Kidney (tissue), 14 donors: ENCODE data around the gene CAV1. TPM values are rescaled to one million over a fixed set of nuclear protein-coding genes. Genes with fewer than 3 reads are reported as not detected.
A peak's percentile ranks its signal among the peaks of the same experiment; 100 is the strongest.

Experiments
- DNase-seq, 5 donors: peaks; one replicate each; pipeline ENCODE4 v3.0.0-alpha.2; 2013 to 2020
- FAIRE-seq: peaks from 2 replicates; lab custom pipeline; 2012; peaks lifted over from hg19 to GRCh38; lab: Jason Lieb, UNC
- H3K27ac ChIP-seq, 2 donors: one replicate each; pipeline ENCODE4 v1.7.0; 2013; ENCODE audit warnings: low read depth in 2 of 2, low read length in 2 of 2, inconsistent platforms in 1 of 2
- H3K27me3 ChIP-seq: one replicate; pipeline ENCODE4 v1.7.1; 2013; ENCODE audit warnings: low read length, inconsistent platforms; ENCODE audit not compliant: control insufficient read depth, insufficient read depth
- H3K36me3 ChIP-seq, 3 donors: one replicate each; pipeline versions ENCODE4 v1.7.0 to v1.7.1; 2013; ENCODE audit warnings: low read length in 3 of 3, control low read depth in 1 of 3, inconsistent platforms in 1 of 3; ENCODE audit not compliant: insufficient read depth in 3 of 3, control insufficient read depth in 2 of 3
- H3K4me1 ChIP-seq, 3 donors: one replicate each; pipeline versions ENCODE4 v1.7.0 to v1.7.1; 2013; ENCODE audit warnings: low read length in 3 of 3, inconsistent platforms in 1 of 3, low read depth in 1 of 3; ENCODE audit not compliant: control insufficient read depth in 2 of 3, insufficient read depth in 2 of 3
- H3K4me3 ChIP-seq, 3 donors: one replicate each; pipeline versions ENCODE4 v1.7.0 to v1.8.1; 2013; ENCODE audit warnings: low read length in 3 of 3, control low read depth in 1 of 3, inconsistent platforms in 1 of 3
- H3K9ac ChIP-seq, 3 donors: one replicate each; pipeline versions ENCODE4 v1.7.0 to v1.7.1; 2013; ENCODE audit warnings: low read length in 3 of 3, control low read depth in 1 of 3, inconsistent platforms in 1 of 3
- H3K9me3 ChIP-seq, 3 donors: one replicate each; pipeline versions ENCODE4 v1.7.0 to v1.7.1; 2013; ENCODE audit warnings: low read length in 3 of 3, control low read depth in 1 of 3, inconsistent platforms in 1 of 3; ENCODE audit not compliant: control insufficient read depth in 2 of 3, insufficient read depth in 1 of 3
- intact Hi-C: fragments of 100-400 bp; cut with DNase I; formaldehyde crosslinking; loops from one replicate; pipeline ENCODE4 v1.11.1; 2022
- polyA plus RNA-seq: library from polyadenylated mRNA; stranded (reverse); fragments of 350-450 nt; fragmentation: Illumina TruSeq; extraction: RNeasy Lipid Tissue Mini Kit (QIAGEN cat#74804); gene quantifications from one replicate; pipeline ENCODE4 v1.2.3, GENCODE V29; 2014; ENCODE audit warnings: low read depth, low replicate concordance; ENCODE audit not compliant: insufficient read depth
- total RNA-seq: library from RNA; stranded (reverse); fragmentation: NEBNext Ultra II Directional; extraction: Animal tissue kit (Norgen Biotek cat#: 25700); gene quantifications from one replicate; pipeline ENCODE4 v1.2.1, GENCODE V29; 2021
- TF ChIP-seq, protein P1 (sequence below): IDR thresholded peaks from 3 replicates; pipeline ENCODE4 v1.5.1; 2012; ENCODE audit warnings: mild to moderate bottlenecking, moderate library complexity, borderline replicate concordance; ENCODE audit not compliant: insufficient read depth; ENCODE audit errors: extremely low read depth
- donor health status: control.
- donor health status: control.
- donor health status: control.
- donor health status: control.
- donor health status: control.
- donor health status: DM: yes; HTN: yes; CAD: no.
- donor health status: Normal renal cell carcinoma (clear cell type).

The CAV1 gene
- total and polyA plus RNA-seq, 2 donors from 2014 or later, result 15.7 to 67.2 TPM

DNA sequence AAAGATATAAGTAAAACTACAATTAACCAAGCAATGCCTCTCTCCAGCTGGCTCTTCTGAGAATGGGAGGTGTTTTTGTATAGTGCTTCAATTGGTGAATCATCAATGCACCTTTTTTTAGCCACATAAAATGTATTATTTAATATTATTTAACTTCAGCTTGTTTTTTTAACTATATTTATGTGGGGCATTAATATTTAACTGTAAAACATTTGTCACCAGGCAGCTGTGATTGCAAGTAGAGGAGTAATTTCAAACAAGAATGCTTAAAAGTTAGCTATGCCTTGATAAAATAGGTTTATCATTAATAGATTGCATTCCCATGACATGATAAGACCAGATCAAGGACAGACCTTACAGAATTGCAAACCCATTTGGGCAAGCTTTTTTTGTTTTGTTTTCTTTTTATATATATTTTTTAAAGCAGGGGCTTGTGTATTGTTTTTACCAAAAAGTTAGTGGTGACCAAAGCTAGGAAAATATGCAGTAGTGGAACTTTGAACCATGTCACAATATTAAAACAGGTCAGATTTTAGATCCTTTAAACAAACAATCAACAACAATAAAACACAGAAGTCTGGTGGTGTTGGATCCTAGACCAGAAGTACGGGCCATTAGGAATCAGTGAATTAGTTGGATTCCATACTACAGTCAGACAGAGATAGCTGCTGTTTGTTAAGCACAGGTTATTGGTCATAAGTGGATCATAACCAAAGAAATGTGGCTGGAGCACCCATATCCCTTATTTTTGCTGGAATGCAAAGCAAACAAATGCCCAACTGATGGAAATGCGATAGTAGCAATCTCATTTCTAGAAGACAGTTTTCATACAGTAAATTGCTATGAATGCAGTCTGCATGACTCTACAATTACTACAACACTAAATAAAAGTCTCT is 22.4 kb upstream of the CAV1 start:
- Histone ChIP-seq H3K9ac (no peak overlapping the region), H3K4me1 (peaks cover 0 to 6% (median 0%) of the 10 kb centered on the region in 3 donors), H3K9me3 (no peaks in the 10 kb centered on the region), H3K36me3 (no peaks in the 10 kb centered on the region), H3K27ac (no peak overlapping the region), H3K27me3 (peaks cover 8% of the 10 kb centered on the region), H3K4me3 (peak overlapping the region in 1 of 3 donors; percentile 18)
- TF ChIP-seq, protein P1, sequence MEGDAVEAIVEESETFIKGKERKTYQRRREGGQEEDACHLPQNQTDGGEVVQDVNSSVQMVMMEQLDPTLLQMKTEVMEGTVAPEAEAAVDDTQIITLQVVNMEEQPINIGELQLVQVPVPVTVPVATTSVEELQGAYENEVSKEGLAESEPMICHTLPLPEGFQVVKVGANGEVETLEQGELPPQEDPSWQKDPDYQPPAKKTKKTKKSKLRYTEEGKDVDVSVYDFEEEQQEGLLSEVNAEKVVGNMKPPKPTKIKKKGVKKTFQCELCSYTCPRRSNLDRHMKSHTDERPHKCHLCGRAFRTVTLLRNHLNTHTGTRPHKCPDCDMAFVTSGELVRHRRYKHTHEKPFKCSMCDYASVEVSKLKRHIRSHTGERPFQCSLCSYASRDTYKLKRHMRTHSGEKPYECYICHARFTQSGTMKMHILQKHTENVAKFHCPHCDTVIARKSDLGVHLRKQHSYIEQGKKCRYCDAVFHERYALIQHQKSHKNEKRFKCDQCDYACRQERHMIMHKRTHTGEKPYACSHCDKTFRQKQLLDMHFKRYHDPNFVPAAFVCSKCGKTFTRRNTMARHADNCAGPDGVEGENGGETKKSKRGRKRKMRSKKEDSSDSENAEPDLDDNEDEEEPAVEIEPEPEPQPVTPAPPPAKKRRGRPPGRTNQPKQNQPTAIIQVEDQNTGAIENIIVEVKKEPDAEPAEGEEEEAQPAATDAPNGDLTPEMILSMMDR, result no peak
- no peak for FAIRE-seq
- intact Hi-C loops, result no loop called here
- no peak for DNase-seq

DNA sequence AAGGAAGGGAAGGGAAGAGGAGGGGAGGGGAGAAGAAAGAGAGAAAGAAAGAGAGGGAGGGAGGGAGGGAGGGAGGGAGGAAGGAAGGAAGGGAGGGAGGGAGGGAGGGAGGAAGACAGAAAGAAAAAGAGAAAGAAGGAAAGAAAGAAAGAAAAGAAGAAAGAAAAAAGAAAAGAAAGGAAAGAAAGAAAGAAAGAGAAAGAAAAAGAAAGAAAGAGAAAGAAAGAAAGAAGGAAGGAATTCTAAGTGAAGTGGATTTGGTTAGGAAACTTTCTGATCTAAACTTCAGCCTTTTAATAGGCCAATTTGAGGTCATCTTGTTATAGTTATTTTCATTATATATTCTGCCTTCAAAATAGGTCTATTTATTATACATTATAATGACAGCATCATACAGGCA is 21.0 kb upstream of the CAV1 start:
- intact Hi-C loops, result no loop called here
- TF ChIP-seq, protein P1, result no peak
- Histone ChIP-seq H3K27ac (no peak overlapping the region), H3K9me3 (no peaks in the 10 kb centered on the region), H3K4me3 (no peak overlapping the region), H3K9ac (no peak overlapping the region), H3K36me3 (no peaks in the 10 kb centered on the region), H3K4me1 (peaks cover 0 to 6% (median 0%) of the 10 kb centered on the region in 3 donors), H3K27me3 (peaks cover 8% of the 10 kb centered on the region)
- DNase-seq (no peak), FAIRE-seq (no peak)

DNA sequence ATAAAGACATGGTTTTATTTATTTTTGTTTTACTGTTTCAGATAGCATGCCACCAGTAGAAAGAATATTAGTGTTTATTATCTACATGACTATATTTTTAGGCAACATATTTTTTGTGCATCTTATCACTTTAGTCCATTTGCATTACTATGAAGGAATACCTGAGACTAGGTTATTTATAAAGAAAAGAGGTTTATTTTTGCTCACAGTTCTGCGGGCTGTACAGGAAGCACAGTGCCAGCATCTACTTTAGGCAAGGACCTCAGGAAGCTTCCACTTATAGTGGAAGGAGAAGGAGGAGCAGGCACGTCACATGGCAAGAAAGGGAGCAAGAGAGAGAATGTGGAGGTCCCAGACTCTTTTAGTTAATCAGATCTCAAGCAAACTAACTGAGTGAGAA is 19.6 kb upstream of the CAV1 start:
- Histone ChIP-seq H3K4me1 (peaks cover 0 to 4% (median 0%) of the 10 kb centered on the region in 3 donors), H3K4me3 (no peak overlapping the region), H3K36me3 (no peaks in the 10 kb centered on the region), H3K9ac (no peak overlapping the region), H3K27me3 (peaks cover 8% of the 10 kb centered on the region), H3K27ac (no peak overlapping the region), H3K9me3 (no peaks in the 10 kb centered on the region)
- intact Hi-C loops, result no loop called here
- FAIRE-seq (no peak), DNase-seq (no peak)
- TF ChIP-seq, protein P1, result no peak
